Subcutaneous adipose tissue (tissue), 4 donors: Measurements from ENCODE around the gene PLOD2. TPM values are rescaled to one million over a fixed set of nuclear protein-coding genes. Genes with fewer than 3 reads are reported as not detected.

ENCODE experiments used
- total RNA-seq, 4 donors: library from RNA; depleted of rRNA; stranded (reverse); fragments of >200 nt; gene quantifications; one replicate each; pipeline ENCODE4 v1.1.0, GENCODE V29; 2016
- TF ChIP-seq, protein P1 (sequence below): fragments of 450-650 bp; IDR thresholded peaks from one replicate; pipeline ENCODE4 v1.5.1; 2016; ENCODE audit warnings: low read depth, mild to moderate bottlenecking, control low read depth, antibody characterized with exemption, moderate library complexity

The PLOD2 gene
- total RNA-seq, 4 donors from 2014 or later, result 86.7 to 144 (median 93.8) TPM

DNA sequence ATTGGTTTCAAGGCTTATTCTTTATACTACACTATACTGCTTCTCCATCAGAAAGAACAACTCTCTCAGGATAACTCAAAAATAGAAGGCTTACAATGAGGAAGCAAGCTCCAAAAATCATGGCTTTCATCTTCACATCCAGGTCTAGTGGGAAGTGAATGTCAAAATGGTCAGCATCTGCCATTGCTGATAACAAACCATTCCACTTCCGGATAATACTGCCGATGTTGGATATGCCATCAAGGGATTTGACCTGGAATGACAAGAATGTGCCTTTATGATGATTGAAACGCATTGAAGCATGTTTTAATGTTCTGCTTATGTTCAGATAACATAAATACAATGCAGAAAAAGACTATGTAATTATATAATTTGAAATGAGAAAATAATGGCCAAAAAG, 34.0 kb upstream of the PLOD2 start:
- TF ChIP-seq, protein P1, sequence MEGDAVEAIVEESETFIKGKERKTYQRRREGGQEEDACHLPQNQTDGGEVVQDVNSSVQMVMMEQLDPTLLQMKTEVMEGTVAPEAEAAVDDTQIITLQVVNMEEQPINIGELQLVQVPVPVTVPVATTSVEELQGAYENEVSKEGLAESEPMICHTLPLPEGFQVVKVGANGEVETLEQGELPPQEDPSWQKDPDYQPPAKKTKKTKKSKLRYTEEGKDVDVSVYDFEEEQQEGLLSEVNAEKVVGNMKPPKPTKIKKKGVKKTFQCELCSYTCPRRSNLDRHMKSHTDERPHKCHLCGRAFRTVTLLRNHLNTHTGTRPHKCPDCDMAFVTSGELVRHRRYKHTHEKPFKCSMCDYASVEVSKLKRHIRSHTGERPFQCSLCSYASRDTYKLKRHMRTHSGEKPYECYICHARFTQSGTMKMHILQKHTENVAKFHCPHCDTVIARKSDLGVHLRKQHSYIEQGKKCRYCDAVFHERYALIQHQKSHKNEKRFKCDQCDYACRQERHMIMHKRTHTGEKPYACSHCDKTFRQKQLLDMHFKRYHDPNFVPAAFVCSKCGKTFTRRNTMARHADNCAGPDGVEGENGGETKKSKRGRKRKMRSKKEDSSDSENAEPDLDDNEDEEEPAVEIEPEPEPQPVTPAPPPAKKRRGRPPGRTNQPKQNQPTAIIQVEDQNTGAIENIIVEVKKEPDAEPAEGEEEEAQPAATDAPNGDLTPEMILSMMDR, result no peak

DNA sequence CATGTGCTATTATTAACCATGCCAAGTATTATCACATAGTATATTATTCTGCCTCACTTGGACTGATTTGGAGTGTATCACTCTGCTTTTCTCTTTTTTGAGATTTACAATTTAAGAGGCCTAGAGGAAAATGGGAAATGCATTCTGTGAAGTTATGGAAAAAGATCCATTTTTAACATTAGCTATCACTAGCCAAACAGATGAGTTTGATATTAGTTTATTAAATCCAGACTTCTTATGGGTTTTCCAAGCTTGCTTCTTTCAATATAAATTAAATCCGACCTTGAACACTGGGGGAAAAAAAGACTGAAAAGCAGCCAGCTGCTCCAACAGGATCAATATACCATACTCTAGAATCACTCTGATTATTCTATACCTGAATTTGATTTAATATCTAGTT, 30.1 kb upstream of the PLOD2 start:
- TF ChIP-seq, protein P1, result no peak

DNA sequence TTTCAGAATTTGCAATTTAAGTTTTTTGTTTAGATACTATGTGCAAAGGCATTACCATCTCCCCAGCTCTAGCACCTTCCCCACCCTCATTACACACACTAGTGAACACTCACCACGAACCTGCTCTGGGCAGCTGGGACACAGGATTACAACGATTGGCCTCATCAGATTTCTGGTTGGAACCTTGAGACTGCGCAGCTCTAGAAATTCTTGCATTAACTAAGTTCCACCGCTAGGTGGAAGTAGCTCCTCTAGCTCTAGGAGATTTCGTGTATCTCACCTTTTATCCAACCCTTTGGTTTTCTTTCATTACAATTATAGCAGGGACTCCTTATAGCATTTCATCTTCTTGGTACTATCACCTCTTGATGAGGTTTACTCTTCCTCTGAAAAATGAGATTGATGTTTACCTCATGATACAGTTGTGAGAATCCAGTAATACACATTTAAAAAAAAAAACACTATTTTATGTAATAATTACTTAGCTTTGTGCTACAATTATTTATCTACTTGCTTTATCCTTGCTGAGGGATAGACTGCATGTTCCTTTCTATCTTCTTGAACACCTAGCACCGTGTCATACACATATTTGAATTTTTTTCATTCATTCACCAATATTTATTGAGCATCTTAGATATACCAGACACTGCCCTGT, 28.7 kb upstream of the PLOD2 start:
- TF ChIP-seq, protein P1, result no peak

DNA sequence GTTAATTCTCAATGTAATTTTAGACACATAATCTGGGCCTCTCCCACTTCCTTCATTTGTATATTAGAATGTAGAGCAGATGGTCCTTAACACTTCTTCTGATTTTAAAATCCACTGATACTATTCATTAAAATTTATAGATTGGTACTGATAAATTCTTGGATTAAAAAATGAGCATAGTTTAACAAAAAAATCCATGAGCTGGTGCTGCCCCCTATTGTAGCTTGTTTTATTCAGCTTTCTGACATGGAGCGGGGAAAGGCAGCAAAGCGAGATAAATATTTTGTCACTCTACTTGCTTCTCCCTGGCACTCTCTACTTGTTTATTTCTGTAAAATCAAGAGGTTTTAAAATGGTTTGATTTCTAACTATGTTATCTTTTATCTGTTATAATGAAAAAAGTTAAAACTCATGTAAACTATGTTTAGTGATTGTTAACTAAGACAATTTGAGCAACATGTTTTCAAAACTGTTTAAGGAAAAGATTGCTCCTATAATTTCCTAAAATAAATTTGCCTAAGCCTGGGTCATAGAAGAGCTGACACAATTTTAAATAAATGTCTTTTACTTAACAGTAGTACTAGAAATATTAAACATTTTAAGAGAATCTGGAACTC, 26.5 kb upstream of the PLOD2 start:
- TF ChIP-seq, protein P1, result no peak

DNA sequence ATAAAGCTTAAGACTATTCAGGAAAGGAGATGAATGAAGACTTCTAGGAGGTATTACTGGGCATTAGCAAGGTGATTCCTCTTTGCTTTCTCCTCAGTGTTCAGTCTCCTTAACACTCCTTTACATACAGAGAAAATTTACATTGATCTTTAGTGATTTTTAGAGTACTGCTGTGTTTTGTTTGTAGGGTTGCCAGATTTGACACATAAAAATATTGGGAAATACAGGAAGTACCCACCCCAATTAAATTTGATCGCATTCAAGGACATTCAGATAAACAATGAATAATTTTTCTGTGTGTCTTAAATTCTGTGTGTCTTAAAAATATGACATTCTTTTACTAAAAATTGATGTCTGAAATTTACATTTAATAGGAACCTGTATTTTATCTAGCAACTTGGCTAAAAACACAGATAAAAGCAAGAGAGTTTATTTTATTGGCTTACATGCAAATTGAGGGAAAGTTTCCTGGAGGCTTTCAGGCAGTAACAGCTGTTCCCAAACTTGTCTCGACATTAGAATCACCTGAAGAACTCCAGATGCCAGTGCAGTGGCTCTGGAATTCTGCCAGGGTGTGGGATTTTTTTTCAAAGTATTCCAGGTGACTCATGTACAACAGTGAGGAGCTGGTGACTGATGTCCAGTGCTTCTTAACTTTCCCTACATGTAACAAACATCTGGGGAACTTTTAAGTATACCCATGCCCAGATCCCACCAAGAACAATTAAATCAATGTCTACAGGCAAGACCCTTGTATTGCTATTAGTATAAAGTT, 23.4 kb upstream of the PLOD2 start:
- TF ChIP-seq, protein P1, result no peak

DNA sequence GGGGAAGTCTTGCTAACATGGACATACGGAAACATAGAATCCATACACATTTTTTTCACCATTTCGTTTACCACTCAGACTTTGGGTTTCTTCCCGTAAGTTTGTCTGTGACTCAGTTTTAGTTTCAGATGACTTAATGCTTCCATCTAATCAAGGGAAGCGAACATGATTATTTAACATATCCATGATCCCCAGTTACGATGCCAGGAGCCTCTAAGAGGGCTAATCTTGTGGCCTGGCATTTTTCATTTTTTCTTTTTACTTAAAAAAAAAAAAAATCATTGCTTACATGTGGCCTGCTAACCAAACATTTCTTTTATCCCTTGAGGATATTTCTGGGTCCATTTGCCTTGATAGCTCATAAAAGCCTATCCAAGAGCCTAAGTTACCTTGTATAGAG, 20.2 kb upstream of the PLOD2 start:
- TF ChIP-seq, protein P1, result no peak

DNA sequence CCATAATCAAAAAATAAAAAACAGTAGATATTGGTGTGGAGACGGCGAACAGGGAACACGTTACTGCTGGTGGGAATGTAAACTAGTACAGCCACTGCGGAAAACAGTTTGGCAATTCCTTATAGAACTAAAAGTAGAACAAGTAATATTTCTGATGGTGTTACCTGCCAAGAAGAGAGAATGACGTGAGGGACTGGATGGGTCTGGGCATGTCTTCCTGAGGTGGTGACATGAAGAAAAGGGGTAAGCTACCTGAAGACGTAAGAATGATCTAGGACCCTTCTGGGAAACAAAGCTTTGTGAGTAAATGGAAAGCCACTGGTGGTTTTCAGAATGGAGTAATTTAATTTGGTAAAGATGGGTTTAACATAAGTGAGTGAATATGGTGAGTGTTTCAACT, 19.4 kb upstream of the PLOD2 start:
- TF ChIP-seq, protein P1, result no peak
